ENCODE results near the gene CDKAL1. TPM values are rescaled to one million over a fixed set of nuclear protein-coding genes. Genes with fewer than 3 reads are reported as not detected.

CDKAL1 gene
- total and polyA plus RNA-seq, 10 of the 15 experiments (the other 5 are each of a cell fraction or from before 2014, with no cell fraction given), result 10.7 to 26.9 (median 17.3) TPM

DNA sequence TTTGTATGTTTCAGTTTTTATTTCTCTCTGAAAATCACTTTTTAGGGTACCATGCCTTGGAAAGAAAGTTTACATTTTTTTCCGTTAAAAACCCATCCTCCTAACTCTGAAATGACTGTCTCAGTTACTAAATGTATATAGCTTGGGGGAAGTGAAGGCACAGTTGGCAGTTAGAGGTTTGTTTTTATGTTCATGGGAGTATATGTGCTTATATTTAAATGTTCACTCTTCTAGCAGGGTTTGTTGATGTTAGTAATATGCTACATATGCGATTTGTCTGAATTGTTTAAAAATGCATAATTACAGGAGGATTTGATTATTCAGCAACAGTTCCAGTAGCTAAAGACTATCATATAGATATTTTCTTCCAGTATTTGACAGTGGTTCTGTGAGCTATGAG, 31.1 kb downstream of the CDKAL1 start (continued):
- TF ChIP-seq ATF3 (IDR thresholded peaks at IDR 0.05; ENCODE audit: borderline replicate concordance, extremely low read depth, low read depth, low read length) (no peak), EZH2 (IDR thresholded peaks at IDR 0.05; ENCODE audit: borderline replicate concordance, control insufficient read depth, low read depth, low read length) (no peak)

DNA sequence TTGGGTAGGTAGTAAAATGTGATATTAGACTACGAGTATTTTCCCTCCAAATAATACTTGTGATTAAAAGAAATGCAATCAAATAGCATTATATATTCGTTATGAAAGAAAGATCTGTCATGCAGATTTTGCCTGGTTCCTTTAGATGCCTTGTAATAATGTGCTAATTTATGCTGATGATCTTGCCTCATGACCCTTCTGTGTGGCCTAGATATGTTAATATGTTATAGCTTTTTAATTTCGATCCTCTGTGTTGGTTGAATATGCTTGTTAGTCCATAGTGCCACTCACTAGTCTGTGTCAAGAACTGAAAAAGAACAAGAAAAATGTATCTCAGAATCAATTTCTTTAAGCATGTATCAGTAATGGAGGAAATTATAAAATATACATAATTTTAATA, 31.9 kb downstream of the CDKAL1 start:
- FAIRE-seq (no peak), DNase-seq (ENCODE audit: low read depth, low spot score) (no peak), ATAC-seq (no peak)
- RAD21 ChIA-PET (ENCODE audit: unreplicated experiment), result interaction anchor here (0.7 to 4.2 kb wide), 9 partner anchors 9 to 1030 kb away, joined by 3 to 83 read pairs (median 3); partner anchors contain the start of gene SOX4
- H3K4me1 ChIP-seq (ENCODE audit: control insufficient read depth, insufficient read depth, low read length), result peaks cover 5% of the 10 kb centered on the region
- BruUV-seq (replicated peaks), result no TSS peak
- intact Hi-C loops (cut with micrococcal nuclease; ENCODE audit: unreplicated experiment), result loop anchor here (10.0 kb wide), 4 partner anchors 139 to 1369 kb away; no protein-coding TSS in a partner anchor
- CTCF ChIA-PET, result interaction anchor here (0.6 to 5.9 kb wide), 8 partner anchors 8 to 1031 kb away, joined by 3 to 137 read pairs (median 10); partner anchors contain the start of gene SOX4
- H3K79me2 ChIP-seq (ENCODE audit: control insufficient read depth, insufficient read depth, low read length), result no peaks in the 10 kb centered on the region; the same call in 1 of the 2 replicates
- H3K27ac ChIP-seq (ENCODE audit: control insufficient read depth, insufficient read depth), result no peak overlapping the region
- POLR2A ChIA-PET, result interaction anchor here (0.6 to 1.8 kb wide), 3 partner anchors 1023 to 1027 kb away, joined by 3 to 6 read pairs (median 4); partner anchors contain the start of gene SOX4
- no peak overlapping the region for H3K4me2 ChIP-seq (ENCODE audit: control insufficient read depth, insufficient read depth)
- H2AFZ ChIP-seq (ENCODE audit: control insufficient read depth, low read depth, low read length), result no peak overlapping the region
- H3K4me3 ChIP-seq, result no peak overlapping the region
- in situ Hi-C loops (cut with MboI), result loop anchor here (25.0 kb wide), 2 partner anchors 871 to 1371 kb away; no protein-coding TSS in a partner anchor
- WGBS (ENCODE audit: insufficient coverage, insufficient replicate concordance, low lambda C conversion rate, missing lambda C conversion rate), result 97% methylated on average over 3 of the region's 3 CpGs
- H3K9ac ChIP-seq (ENCODE audit: control insufficient read depth, insufficient read depth, low read length), result no peak overlapping the region
- no peaks in the 10 kb centered on the region; the same call in 2 of the 3 replicates for H3K9me3 ChIP-seq (replicated peaks; ENCODE audit: control insufficient read depth, insufficient read depth, low read length)
- SMC1A ChIA-PET (ENCODE audit: uncharacterized antibody, unreplicated experiment), result interaction anchor here (0.9 to 5.6 kb wide), 12 partner anchors 8 to 1027 kb away, joined by 3 to 62 read pairs (median 8); partner anchors contain the start of gene SOX4
- H3K27me3 ChIP-seq (replicated peaks in 1 of 2; ENCODE audit: control insufficient read depth in 2 of 2, insufficient read depth in 2 of 2, low read length in 1 of 2), result no peaks in the 10 kb centered on the region
- H3K36me3 ChIP-seq (ENCODE audit: control insufficient read depth in 2 of 2, insufficient read depth in 2 of 2, low read length in 1 of 2), result peaks cover 0 to 2% of the 10 kb centered on the region in 2 experiments; a peak in 2 of 4 replicates
- no peaks in the 10 kb centered on the region for H4K20me1 ChIP-seq (ENCODE audit: control insufficient read depth, insufficient read depth)
- TF ChIP-seq RAD21 (IDR thresholded peaks at IDR 0.05; ENCODE audit: insufficient read depth, low read depth, low read length), result no peak
- no peak for TF ChIP-seq SMARCA5 (IDR thresholded peaks at IDR 0.05)
- no peak for TF ChIP-seq JUND (IDR thresholded peaks at IDR 0.05; ENCODE audit: low read depth, low read length)
- no peak for TF ChIP-seq YY1 (IDR thresholded peaks at IDR 0.05; ENCODE audit: low read depth, low read length)
- TF ChIP-seq BCL11A (IDR thresholded peaks at IDR 0.05; ENCODE audit: low read depth, low read length), result no peak
- no peak for TF ChIP-seq NFYB (IDR thresholded peaks at IDR 0.05; ENCODE audit: insufficient read depth, low read depth, low read length)
- no peak for TF ChIP-seq RFX5 (IDR thresholded peaks at IDR 0.05; ENCODE audit: low read depth, low read length)
- TF ChIP-seq SPI1 (IDR thresholded peaks at IDR 0.05; ENCODE audit: borderline replicate concordance, insufficient read depth, low read depth, low read length), result no peak
- TF ChIP-seq ETV6 (conservative IDR thresholded peaks at IDR 0.05 in 1 of 2, IDR thresholded peaks at IDR 0.05 in 1 of 2; ENCODE audit: borderline replicate concordance in 1 of 2, low read depth in 1 of 2), result no peak
- no peak for TF ChIP-seq E4F1 (IDR thresholded peaks at IDR 0.05; ENCODE audit: borderline replicate concordance, partially characterized antibody)
- no peak for TF ChIP-seq NR2F1 (conservative IDR thresholded peaks at IDR 0.05)
- TF ChIP-seq, protein P1, sequence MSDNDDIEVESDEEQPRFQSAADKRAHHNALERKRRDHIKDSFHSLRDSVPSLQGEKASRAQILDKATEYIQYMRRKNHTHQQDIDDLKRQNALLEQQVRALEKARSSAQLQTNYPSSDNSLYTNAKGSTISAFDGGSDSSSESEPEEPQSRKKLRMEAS (IDR thresholded peaks at IDR 0.05; ENCODE audit: low read depth, low read length), result no peak
- TF ChIP-seq CHD4 (IDR thresholded peaks at IDR 0.05), result no peak
- no peak for TF ChIP-seq MTA2 (IDR thresholded peaks at IDR 0.05; ENCODE audit: low read depth)
